Suprapubic skin (tissue), 4 donors: ENCODE data around the gene SPATA4. TPM values are rescaled to one million over a fixed set of nuclear protein-coding genes. Genes with fewer than 3 reads are reported as not detected.

Source experiments
- total RNA-seq, 4 donors: library from RNA; depleted of rRNA; stranded (reverse); fragments of >200 nt; gene quantifications; one replicate each; pipeline ENCODE4 v1.1.0, GENCODE V29; 2016

Gene SPATA4
- total RNA-seq, 4 donors from 2014 or later, result 0.57 TPM; not detected in 3

Other genes starting within 250 kb of the SPATA4 start
- gene WDR17, start 129.7 kb downstream of the SPATA4 start, total RNA-seq, result under 1 TPM; 0.19 to 0.72 (median 0.53) TPM
- not detected for gene ASB5, start 73.6 kb upstream of the SPATA4 start, total RNA-seq
- 10 to 100 TPM; 48.3 to 57.4 (median 55.9) TPM for gene SPCS3, start 124.4 kb upstream of the SPATA4 start, total RNA-seq